Brain pericyte (primary cell): ENCODE results near the gene MIPOL1.

ENCODE experiments used
- DNase-seq: peaks from one replicate; pipeline ENCODE4 v3.0.0-alpha.2; 2012; ENCODE audit warnings: low read depth, low spot score

Gene MIPOL1

DNA sequence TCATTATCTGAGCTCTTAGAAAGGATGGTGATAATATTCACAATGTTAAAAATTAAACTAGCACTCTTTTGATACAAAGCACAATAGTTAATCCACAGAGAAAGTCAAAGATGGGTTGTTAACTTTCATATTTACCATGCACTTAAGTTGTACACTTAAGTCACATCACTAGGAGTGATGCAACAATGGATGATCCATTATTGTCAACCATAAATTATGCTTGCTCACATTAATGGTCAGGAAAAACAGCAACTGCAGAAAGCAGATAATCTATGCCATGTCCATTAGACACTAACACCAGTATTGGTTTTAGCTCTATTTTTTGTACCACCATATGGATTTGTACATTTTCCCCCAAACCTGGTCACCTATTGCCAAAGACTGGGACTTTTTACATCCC is 201.8 kb downstream of the MIPOL1 start:
- no peak for DNase-seq

DNA sequence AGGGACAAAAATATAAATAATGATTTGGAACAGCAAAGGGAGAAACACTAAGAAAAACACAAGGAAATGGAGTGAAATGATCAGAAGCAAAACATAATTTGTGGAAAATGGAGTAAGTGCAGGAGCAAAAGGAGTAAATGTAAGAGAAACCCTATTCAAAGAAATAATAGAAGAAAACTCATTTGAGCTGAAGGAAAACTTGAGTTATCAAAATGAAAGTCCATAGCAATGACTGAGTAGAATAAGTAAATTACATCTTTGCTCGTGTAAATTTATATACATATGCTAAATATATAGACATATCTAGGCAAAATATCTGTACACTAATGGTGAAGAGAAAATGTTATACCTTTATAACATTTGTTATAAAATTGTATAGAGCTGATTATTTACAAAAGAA is 203.4 kb downstream of the MIPOL1 start:
- DNase-seq = no peak

DNA sequence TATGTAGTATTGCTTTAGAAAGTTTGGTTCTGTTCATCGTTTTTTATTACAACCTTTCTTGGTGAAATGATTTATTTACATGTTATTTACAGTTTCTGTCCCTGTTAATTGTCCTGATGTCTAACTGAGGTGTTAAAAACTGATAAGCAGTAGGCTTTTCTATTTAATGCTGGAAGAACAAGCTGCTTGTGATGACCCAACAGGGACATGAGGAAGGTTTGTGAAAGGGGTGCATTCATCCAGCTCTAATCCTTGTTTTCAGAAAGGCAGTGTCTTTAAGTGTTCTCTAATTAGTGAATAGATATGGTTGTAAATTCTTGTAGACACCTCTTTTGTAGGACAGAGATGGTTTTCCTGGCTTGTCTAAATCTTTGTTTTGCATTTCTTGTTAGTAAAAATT is 205.9 kb downstream of the MIPOL1 start:
- no peak for DNase-seq

DNA sequence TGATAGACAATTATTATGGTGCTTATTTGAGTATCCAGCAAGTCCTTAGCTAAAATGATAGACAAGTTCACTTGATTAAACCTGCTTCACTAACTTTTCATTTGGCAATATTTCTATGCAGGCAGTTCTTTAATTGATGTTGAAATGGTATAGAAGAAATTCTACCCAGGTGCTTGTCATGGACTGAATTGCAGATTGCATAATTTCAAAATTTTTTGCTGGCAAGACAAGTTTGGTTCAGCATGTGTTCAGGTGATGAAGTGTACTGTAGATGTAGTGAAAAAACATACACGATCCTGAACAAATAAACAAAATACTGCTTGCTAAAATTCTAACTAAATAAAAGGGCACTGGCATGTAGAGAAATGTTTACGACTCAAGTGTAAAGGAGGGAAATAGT is 208.4 kb downstream of the MIPOL1 start:
- no peak for DNase-seq

DNA sequence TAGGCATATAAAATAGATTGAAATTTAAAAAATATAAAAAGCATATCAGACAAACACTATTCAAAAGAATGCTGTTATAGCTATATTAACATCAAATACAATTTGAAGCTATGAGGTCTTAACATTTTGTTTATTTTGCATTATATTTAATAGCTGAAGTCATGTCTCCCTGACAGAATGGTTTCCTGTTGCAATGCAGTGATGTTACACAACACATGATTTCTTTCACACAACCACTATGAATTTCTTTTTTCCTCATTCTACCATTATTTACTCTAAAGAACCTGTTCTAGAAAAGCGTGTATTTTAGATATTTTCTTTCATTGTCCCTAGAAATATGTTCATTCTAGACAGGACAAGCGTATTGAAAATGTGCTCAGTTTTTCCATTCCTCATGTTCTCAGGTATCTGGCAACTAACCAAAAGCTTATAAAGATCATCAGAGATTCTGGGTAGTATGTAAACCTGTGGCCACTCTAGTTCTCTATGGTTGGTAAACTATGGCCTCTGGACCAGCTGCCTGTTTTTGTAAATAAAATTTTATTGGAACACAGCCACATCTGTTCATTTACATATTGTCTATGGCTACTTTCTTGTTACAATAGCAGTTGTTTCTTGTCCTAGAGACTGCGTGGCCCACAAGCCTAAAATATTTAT is 213.5 kb downstream of the MIPOL1 start:
- no peak for DNase-seq

DNA sequence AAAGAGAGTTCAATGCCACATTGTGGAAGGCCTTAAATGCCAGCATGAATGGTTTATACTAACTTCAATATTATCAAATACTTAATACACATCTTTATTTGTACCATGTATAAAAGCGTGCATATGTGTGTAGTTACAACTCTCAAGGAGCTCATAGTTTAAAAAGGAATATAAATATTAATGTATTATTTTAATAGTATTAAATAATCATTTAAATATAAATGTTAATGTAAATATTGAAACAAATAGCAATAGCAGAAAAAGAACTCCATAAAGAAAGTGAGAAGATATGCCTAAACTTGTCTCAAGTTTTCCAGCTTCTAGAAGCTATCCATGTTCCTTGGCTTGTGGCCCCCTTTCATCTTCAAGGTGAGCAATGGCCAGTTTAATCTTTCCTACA is 215.3 kb downstream of the MIPOL1 start:
- DNase-seq = no peak

DNA sequence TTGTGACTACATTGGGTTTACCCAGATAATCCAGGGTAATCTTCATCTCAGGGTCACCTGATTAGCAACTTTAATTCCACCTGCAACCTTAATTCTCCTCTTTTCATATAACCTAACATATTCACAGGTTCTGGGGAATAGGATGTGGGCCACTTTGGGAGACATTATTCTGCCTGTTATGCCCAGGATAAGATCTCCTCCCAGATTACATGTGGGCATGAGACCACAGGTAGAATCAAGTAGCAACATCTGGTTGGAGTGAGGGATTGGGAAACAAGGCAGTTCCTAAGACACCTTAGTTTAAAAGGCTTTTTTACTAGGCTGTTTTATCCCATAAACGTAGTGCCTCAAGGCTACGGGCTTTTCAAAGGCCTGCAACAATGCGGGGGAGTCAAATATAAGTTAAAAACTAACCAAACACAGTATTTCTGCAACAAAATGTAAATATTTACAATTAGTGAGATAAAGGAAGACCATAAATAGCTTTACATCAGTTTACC is 215.8 kb downstream of the MIPOL1 start:
- no peak for DNase-seq

DNA sequence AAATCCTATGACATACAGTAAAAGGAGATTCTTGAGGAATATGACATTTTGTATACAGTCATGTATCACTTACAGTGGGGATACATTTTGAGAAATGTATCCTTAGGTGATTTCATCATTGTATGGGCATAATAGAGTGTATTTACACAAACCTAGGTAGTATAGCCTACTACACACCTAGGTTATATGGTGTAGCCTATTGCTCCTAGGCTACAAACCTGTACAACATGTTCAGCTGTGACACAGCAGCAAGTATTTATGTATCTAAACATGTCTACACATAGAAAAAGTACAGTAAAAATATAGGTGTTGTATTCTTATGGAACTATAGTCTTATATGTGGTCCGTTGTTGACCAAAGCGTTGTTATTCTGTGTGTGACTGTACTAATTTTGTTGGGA is 218.5 kb downstream of the MIPOL1 start:
- no peak for DNase-seq

DNA sequence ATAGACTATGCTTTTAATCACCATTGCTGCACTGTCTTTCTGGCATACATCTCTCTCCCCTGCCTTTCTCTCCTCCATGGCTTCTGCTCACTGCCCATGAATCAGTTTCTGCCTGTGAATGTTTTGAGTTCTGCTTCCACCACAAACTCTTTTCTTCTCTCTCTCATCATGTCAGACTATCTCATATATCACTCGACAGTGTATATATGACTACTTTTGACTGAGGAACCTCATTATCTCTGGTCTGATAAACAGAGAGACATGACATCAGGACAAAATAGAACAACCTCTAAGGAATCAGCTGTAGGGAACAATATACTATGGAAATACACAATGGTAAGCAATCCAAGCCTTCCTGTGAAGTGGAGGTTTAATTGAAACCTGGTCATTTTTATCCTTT is 219.4 kb downstream of the MIPOL1 start:
- no peak for DNase-seq

DNA sequence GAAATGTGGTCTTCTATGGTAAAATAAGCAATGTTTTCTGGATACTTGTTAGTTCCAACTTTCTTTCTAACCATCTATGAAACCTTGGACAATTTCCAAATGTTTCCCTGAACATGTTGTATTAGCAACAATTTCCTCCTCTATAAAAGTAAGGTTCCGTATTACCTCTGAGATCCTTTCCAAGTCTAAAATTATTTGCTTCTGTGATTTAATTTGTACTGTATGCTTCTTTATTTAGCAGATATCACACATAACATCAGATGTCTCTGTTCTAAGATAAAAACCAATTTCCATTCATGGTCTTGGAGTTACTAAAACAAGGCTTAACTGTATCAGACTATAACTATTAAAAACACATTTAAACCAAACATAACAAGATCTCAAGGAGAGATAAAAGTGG is 220.1 kb downstream of the MIPOL1 start:
- DNase-seq = no peak

DNA sequence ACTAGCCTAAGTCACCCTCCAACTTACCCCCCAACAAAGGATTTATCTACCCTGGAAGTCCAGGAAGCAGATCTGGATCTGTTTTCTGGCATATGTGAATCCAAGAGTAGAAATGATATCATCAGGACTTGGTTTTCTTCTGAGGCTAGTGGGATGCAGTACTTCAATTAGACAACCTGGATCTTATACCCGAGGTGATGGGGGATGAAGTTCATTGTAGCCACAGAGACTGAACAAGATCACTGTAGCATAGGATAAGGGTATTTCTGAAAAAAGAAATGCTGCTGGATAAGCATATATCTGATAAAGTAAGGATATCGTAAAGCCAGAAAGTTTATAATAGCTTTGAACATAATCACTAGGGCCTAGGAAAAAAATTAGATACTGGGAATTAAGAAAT is 222.9 kb downstream of the MIPOL1 start:
- DNase-seq = no peak

DNA sequence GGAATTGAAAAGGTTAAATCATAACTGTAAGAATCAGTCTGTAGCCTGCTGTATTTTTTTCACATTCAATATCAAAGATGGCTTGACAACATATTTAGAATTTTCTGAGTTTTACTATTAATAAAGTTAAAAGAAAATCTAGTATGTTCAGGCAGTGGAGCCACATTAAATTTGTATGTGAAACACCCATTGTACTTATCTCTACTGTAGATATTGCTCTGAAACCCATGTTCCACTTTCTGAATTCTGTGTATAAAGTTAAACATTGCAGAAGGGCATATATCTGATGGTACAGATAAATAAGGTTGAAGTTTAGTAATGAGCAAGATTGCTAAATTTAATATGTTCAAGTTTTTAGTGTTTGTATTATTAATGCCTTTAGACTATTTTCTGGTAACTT is 224.6 kb downstream of the MIPOL1 start:
- no peak for DNase-seq

DNA sequence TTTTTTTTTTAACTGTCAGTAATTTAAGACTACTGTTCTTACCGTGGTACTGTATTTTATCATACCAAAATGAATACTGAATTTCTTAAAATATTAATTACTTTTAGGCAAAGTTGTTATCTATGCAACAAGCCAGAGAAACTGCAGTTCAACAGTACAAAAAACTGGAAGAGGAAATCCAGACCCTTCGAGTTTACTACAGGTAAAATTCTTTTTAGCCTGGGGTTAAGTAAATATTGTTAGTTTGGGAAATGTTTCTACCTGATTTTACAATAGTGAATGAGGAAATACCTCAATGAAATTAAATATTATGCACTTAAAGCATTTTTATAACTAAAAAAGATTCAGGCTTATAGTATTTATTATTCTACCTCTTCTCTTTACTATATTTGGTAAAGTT is 225.0 kb downstream of the MIPOL1 start:
- no peak for DNase-seq

DNA sequence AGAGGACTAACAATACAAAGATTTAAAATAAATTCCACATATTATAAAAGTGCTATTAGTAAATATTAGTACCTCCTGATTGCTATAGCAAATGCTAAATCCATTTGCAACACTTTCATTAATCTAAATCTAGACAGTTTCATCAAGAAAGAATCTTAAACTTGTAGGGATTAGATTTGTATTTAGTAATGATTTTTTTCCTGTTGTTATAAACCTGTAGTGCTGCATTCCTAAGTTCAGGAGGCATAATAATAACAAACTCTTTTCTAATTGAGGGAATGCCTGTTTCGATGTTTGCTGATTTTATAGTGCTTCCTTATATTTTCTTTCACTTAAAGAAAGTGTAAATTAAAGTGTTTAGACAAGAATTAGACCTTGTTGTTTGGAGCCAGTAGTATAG is 231.2 kb downstream of the MIPOL1 start:
- no peak for DNase-seq

DNA sequence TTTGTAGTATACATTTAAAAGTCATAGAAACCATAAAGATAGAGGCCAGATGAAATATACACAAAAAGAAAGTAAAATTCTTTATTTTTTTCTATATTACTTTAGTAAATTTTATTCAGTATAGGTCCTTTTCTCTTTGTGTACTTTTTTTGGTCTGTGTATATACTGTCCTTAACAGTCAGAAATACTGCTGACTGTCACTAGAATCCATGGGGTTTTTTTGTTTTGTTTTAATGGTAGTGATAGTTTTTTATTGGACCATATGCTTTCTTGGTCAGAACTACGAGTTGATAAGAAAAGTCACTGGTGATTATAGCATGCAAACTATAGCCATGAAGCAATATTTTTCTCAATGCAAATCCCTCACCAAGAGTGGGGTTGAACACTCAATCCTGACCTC is 231.9 kb downstream of the MIPOL1 start:
- no peak for DNase-seq

DNA sequence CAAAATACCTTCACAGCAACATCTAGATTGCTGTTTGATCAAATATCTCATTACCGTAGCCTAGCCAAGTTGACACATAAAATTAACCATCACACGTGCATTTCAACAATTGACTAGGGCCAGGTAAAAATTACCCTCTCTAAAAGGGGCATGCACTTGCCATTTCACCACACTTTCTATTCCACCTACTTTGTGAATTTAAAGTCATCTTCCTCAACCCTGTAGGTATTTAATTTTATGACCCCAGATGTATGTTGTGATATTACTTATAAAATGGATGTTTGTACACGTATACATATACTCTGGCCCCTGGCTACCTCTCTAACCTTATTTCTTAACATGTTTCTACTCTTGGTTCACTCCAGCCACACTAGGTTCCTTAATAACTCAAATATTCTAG is 237.1 kb downstream of the MIPOL1 start:
- no peak for DNase-seq

DNA sequence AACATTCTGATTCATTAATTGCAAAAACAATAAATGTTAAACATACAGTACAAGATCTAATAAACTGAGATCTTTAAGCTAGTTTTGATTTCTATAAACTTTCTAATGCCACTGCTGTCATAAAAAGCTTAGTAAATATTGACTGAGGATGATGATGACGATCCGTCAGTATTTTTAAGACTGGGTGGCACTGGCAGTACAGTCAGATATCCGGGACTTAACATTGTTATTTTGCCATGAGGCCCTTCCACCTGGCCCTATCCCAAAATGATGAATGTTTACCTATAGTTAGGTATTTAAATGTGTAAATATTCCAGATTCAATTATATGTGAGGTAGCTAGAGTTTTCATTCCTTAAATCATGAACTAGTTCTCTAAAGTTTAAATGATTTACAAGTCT is 238.8 kb downstream of the MIPOL1 start:
- no peak for DNase-seq

DNA sequence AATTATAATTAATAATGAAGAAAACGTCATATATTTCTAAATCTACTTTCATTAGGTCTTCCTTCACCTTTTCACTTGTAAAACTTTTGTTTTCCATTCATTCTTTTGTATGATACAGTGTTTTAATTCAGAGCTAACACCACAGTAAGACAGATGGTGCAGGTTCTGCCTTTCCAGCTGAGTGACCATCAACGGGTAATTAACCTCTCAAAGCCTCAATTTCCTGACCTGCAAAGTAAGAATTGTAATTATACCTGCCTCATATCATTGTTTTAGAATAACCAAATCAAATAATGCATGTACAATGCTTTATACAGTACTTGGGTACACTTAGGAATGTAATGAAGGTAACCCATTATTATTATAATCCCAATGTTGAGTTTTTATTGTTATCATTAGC is 239.8 kb downstream of the MIPOL1 start:
- no peak for DNase-seq

DNA sequence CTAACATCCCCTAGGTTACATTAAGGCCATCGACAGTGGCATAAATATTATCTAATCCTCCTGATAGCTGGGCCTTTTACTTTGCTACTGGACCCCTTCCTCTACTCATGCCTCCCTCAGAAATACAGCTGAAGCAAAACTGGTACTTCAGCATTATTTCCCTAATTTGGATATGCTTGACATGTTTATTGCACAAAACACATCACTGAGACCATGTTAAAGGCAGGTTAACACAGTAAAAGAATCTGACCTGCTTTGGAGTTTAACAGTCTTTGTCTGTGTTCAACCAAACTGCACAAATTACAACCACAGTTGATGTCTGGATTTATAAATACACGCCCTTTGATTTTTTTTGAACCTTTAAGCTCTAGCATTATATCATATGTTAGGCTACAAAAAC is 240.7 kb downstream of the MIPOL1 start:
- no peak for DNase-seq

DNA sequence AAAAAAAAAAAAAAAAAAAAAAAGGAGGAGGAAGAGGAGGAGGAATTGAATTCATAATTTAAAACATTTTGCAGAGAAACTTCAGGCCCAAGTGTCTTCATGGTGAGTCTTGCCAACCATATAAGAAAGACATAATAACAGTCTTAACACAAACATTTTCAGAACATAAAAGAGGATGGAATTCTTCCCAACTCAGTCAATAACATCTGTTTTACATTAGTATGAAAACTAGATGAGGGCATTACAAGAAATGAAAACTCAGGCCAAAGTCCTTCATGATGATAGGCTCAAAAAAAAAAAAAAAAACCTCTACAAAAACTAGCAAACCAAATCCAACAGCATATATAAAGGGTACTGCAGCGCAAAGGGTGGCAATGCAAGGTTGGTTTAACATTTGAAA is 245.7 kb downstream of the MIPOL1 start:
- peak; percentile 7 for DNase-seq

DNA sequence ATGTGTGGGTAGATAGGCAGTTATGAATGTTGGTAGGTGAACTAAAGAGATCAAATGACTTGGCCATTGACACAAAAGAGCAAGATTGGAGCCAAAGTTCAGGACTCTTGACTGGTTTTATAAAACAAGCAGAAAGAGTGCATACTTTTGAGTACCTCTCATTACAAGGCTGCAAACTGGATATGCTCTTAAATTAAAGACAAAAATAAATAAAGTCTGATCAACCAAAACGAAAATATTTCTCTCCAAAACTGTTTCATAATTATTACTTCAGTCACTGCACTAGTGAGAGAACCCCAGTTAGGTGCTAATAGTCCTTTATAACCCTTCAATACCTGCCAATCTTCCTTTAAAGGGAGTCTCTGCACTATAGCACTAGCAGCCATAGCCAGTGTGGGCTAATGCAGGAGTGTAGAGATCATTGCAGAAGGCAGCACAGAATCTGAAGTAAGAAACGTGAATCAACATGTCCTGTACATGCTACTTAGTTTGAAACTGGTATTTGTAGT is 250.2 kb downstream of the MIPOL1 start:
- no peak for DNase-seq

DNA sequence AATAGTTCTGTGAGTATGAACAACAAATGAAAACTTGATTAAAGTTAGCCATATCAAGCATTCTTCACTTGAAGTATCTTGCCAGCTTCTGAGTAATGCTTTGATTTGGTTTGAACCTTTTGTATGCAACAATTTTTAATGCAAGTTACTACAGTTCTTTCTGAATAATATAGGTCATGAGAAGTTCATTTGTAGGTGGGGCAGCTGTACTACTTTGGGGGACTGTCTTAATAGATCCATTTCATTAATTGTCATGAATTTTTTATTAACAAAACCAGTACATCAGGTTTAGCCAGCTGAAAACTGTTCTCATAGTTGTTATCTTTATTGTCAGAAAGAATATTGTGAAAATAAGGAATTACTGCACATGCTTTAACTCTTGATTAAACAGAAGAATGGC is 254.6 kb downstream of the MIPOL1 start:
- DNase-seq = no peak

DNA sequence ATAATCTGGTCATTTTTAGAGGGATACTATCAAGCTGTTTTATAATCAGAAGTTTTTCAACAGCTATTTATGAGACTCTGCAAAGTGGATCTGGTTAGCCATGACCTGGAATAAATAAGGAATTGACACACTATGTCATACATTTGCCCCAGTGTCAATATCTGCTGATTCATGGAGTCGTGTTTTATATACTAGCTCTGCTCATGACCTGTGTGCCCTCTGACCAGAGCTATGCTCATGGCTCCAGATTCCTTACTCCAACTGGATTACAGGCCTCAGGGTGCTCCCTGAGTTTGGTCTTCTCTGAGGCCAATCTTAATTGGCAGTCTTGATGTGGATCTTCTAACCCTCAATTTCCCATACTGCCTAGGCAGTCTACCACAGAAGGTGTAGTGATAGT is 256.2 kb downstream of the MIPOL1 start:
- no peak for DNase-seq

DNA sequence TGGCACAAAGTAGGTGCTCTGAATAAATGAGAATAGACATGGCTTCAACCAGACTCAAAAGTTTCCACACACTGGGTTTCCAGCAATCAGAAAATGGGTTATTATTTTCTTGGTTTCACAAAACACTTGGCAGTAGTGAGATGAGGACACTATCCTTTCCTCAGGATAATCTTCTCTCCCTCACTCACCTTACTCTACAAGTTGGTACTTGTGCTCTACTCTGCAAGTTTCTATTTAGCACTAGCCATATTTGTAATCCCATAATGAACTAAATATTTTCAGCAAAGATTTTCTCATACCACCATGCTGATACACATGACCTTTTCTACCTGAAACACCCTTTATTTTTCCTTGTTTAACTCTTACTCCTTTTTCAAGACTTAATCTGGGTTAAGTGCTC is 259.6 kb downstream of the MIPOL1 start:
- no peak for DNase-seq
